ENCODE data around the gene REV1.

DNA sequence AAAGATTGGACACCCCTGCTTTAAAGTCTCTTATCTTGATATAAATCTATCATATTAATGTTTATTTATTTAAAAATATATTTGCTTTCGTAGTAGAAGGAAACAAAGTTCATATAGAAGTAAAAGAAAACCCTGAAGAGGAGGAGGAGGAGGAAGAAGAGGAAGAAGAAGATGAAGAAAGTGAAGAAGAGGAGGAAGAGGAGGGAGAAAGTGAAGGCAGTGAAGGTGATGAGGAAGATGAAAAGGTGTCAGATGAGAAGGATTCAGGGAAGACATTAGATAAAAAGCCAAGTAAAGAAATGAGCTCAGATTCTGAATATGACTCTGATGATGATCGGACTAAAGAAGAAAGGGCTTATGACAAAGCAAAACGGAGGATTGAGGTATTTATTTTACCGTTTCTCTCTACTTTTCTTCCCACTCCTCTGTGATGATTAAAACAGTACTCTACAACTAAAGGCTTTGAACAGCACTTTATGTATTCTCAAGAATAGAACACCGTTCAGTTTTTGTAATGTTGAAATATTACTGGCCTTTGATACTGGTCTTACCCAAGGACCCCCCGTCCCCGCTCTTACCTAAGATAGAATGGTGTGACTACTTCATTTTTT, 113.5 kb downstream of the REV1 start:
- TF ChIP-seq, protein P1, sequence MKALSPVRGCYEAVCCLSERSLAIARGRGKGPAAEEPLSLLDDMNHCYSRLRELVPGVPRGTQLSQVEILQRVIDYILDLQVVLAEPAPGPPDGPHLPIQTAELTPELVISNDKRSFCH (CRISPR knock-in tag; IDR thresholded peaks at IDR 0.05), result no peak
- TF ChIP-seq, protein P1 (tag; IDR thresholded peaks at IDR 0.05), result no peak
- TF ChIP-seq FOXP1 (CRISPR knock-in tag; IDR thresholded peaks at IDR 0.05), result no peak
- no peak for TF ChIP-seq ZFP36 (IDR thresholded peaks at IDR 0.05; ENCODE audit: low read depth, low read length, partially characterized antibody)
- TF ChIP-seq SMAD1 (IDR thresholded peaks at IDR 0.05; ENCODE audit: low read depth, low read length, partially characterized antibody), result no peak
- TF ChIP-seq CTCF (IDR thresholded peaks at IDR 0.05 in 2 of 3, conservative IDR thresholded peaks at IDR 0.05 in 1 of 3; ENCODE audit: insufficient read depth in 2 of 3, low read depth in 1 of 3, low read length in 3 of 3), result no peak
- no peak for TF ChIP-seq CHD1 (IDR thresholded peaks at IDR 0.05; ENCODE audit: low read length)
